BLaER1 treated with 17β-estradiol and CSF1 and Interleukin-3, amounts not matched to agents 10 nM and 100 nM (cell line): Measurements from ENCODE around the gene AJM1.

Experiments
- H3K27ac ChIP-seq, 11 experiments: shearing (Covaris generic); formaldehyde crosslinking; 2 replicates each; pipeline ENCODE4 v1.8.1; 2022
- H3K27me3 ChIP-seq, 11 experiments: shearing (Covaris generic); formaldehyde crosslinking; 2 replicates each; pipeline ENCODE4 v1.8.1; 2022
- H3K36me3 ChIP-seq, 11 experiments: shearing (Covaris generic); formaldehyde crosslinking; 2 replicates each; pipeline ENCODE4 v1.8.1; 2022
- H3K4me1 ChIP-seq, 10 experiments: shearing (Covaris generic); formaldehyde crosslinking; 2 replicates each; pipeline ENCODE4 v1.8.1; 2022
- H3K4me2 ChIP-seq, 11 experiments: shearing (Covaris generic); formaldehyde crosslinking; 2 replicates each; pipeline ENCODE4 v1.8.1; 2022
- H3K4me3 ChIP-seq, 10 experiments: shearing (Covaris generic); formaldehyde crosslinking; 2 replicates each; pipeline ENCODE4 v1.8.1; 2022
- H3K9ac ChIP-seq, 11 experiments: shearing (Covaris generic); formaldehyde crosslinking; 2 replicates each; pipeline ENCODE4 v1.8.1; 2022
- H3K9me3 ChIP-seq, 11 experiments: shearing (Covaris generic); formaldehyde crosslinking; replicated peaks in 1 of 11; 2 replicates each; pipeline ENCODE4 v1.8.1; 2022
- H4K20me1 ChIP-seq, 11 experiments: shearing (Covaris generic); formaldehyde crosslinking; 2 replicates each; pipeline ENCODE4 v1.8.1; 2022
- Cebpa-rat ChIP-seq, 11 experiments: shearing (Covaris generic); IDR thresholded peaks; 2 replicates each; pipeline ENCODE4 v1.8.1; 2022

AJM1 gene

DNA sequence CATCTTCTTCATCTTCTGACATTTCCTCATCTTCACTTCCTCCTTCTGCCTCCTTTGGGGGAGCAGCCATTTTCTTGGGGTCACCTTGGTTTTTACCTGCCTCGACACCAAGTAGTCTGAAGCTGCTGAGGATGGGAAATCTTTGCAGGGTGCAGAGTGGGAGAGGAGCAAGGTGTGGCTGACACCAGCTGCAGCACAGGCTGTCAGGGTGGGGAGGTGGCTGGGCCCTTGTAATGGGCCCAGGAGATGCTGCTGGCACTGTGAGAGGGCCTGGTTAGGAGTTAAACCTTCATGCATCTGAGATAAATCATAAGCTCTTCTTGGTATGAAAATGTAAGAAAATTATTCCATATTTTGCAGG, 26.9 kb upstream of the AJM1 start:
- Histone ChIP-seq H3K4me1 (peaks cover 7 to 39% (median 22%) of the 10 kb centered on the region in 10 experiments), H3K27me3 (no peaks in the 10 kb centered on the region), H3K9ac (peak overlapping the region in 3 of 11 experiments; percentile 5 to 36 (median 5); a peak in 1 of 22 replicates), H3K36me3 (peaks cover 46 to 98% (median 84%) of the 10 kb centered on the region in 11 experiments), H4K20me1 (peaks cover 30 to 98% (median 81%) of the 10 kb centered on the region in 11 experiments; a peak in 21 of 22 replicates), H3K9me3 (no peaks in the 10 kb centered on the region), H3K4me2 (no peak overlapping the region), H3K4me3 (no peak overlapping the region), H3K27ac (no peak overlapping the region)
- TF ChIP-seq Cebpa-rat (IDR thresholded peaks at IDR 0.05): no peak

DNA sequence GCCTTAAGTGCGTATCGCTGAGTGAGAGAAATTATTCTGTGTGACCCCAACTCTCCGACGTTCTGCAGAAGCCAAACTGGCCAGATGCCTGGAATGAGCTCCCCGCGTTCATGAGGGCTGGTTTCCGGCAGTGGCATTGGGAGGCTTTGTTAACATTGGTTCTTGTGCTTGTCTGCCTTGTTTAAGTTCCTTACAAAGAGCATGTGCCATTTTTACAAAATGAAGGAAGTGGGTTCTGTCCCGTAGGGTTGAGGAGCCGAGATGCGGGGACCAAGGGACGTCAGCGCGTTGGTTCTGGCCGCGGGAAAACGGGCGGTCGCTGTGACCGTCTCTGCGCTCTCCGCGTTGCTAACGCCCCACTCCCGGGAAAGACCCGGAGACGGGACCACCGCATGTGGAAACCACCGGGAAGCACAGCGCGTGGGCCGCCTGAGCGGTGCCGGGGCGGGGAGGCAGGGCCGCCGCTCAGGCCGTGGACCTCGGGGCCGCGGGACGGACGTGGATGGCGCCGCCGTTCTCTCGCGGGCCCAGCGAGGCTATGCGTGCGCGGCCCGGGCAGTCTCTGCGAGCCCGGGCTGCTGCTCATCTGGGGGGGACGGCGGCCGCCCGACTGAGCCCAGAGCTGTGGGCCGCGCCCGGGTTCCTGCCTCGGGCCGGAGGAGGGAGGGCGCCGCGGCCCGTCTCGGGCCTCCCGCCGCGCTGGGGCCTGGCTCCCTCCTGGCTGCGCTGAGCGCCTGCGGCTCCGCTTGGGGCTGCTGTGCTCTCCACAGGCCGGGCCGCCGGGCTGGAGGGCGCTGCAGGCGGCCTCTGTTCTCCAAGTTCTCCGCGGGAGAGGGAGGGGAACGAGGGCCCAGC, 21.1 kb upstream of the AJM1 start:
- no peaks in the 10 kb centered on the region for H3K9me3 ChIP-seq
- H3K27ac ChIP-seq: no peak overlapping the region
- H3K27me3 ChIP-seq: no peaks in the 10 kb centered on the region
- no peak overlapping the region for H3K4me2 ChIP-seq
- peaks cover 21 to 94% (median 74%) of the 10 kb centered on the region in 11 experiments; a peak in 21 of 22 replicates for H4K20me1 ChIP-seq
- no peak overlapping the region for H3K9ac ChIP-seq
- peaks cover 44 to 94% (median 77%) of the 10 kb centered on the region in 11 experiments for H3K36me3 ChIP-seq
- H3K4me3 ChIP-seq: no peak overlapping the region
- no peak for TF ChIP-seq Cebpa-rat (IDR thresholded peaks at IDR 0.05)
- H3K4me1 ChIP-seq: no peaks in the 10 kb centered on the region

GRCh38 chr9:136821826-136822544, 20.3 kb upstream of the AJM1 start:
- H4K20me1 ChIP-seq: peaks cover 21 to 94% (median 81%) of the 10 kb centered on the region in 11 experiments; a peak in 21 of 22 replicates
- H3K27me3 ChIP-seq: no peaks in the 10 kb centered on the region
- TF ChIP-seq Cebpa-rat (IDR thresholded peaks at IDR 0.05): no peak
- no peak overlapping the region for H3K4me3 ChIP-seq
- no peak overlapping the region for H3K4me2 ChIP-seq
- peaks cover 51 to 94% (median 78%) of the 10 kb centered on the region in 11 experiments for H3K36me3 ChIP-seq
- H3K9ac ChIP-seq: no peak overlapping the region
- H3K4me1 ChIP-seq: no peaks in the 10 kb centered on the region
- no peaks in the 10 kb centered on the region for H3K9me3 ChIP-seq
- no peak overlapping the region for H3K27ac ChIP-seq

DNA sequence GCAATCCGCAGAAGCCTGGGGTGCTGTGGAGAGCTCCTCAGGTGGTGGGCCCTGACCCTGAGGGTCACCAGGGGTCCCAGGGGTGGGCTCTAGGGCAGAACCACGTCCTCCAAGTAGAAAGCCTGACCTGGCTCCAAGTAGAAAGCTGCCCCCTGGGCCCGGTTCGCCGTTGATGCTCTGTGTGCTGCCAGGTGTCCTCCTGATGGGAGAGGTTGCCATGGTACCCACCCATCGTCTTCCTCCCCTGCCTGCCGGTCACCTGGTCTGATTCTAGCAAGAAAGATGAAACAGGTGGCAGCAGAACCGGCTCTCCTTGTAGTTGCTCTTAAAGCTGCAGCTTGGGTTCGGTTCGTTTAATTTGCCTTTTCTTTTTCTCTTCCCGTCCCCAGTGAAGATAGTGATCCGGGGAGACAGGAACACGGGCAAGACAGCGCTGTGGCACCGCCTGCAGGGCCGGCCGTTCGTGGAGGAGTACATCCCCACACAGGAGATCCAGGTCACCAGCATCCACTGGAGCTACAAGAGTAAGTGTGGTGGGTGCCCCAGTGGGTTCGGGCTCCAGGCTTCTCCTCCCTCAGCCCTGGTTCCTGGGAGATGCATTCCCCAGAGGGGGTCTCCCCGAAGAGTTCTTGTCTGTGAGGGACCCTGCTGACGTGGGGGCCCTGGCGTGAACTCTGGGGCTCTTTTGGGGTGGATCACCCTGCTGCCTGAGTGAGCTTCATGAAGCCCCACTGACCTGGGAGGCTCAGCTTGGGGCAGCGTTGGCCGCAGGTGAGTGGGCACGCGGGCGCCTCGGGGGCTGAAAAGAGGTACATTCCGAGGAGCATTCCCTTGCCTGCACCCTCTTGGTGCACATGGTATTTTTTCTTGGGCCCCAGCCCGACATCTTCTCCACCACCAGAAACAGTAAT, 18.9 kb upstream of the AJM1 start:
- Histone ChIP-seq H3K9me3 (no peaks in the 10 kb centered on the region), H3K4me1 (no peaks in the 10 kb centered on the region), H3K4me3 (no peak overlapping the region), H3K9ac (peak overlapping the region in 1 of 11 experiments; percentile 24; a peak in 1 of 22 replicates), H3K27me3 (no peaks in the 10 kb centered on the region), H3K27ac (no peak overlapping the region), H4K20me1 (peaks cover 21 to 94% (median 79%) of the 10 kb centered on the region in 11 experiments; a peak in 21 of 22 replicates), H3K36me3 (peaks cover 58 to 94% (median 81%) of the 10 kb centered on the region in 11 experiments), H3K4me2 (no peak overlapping the region)
- TF ChIP-seq Cebpa-rat (IDR thresholded peaks at IDR 0.05): no peak

GRCh38 chr9:136824496-136825225, 17.6 kb upstream of the AJM1 start:
- Histone ChIP-seq H3K4me3 (no peak overlapping the region), H3K36me3 (peaks cover 71 to 97% (median 87%) of the 10 kb centered on the region in 11 experiments)

GRCh38 chr9:136825295-136826187, 16.7 kb upstream of the AJM1 start:
- no peak overlapping the region for H3K4me2 ChIP-seq
- H3K27ac ChIP-seq: no peak overlapping the region
- H3K4me1 ChIP-seq: no peaks in the 10 kb centered on the region
- H3K9me3 ChIP-seq: no peaks in the 10 kb centered on the region
- H4K20me1 ChIP-seq: peaks cover 21 to 99% (median 77%) of the 10 kb centered on the region in 11 experiments; a peak in 21 of 22 replicates
- H3K36me3 ChIP-seq: peaks cover 77 to 97% (median 90%) of the 10 kb centered on the region in 11 experiments
- H3K9ac ChIP-seq: no peak overlapping the region
- no peak overlapping the region for H3K4me3 ChIP-seq
- no peak for TF ChIP-seq Cebpa-rat (IDR thresholded peaks at IDR 0.05)
- H3K27me3 ChIP-seq: no peaks in the 10 kb centered on the region

More at GRCh38 chr9:136824496-136825225, 17.6 kb upstream of the AJM1 start:
- H3K27me3 ChIP-seq: no peaks in the 10 kb centered on the region
- H3K4me2 ChIP-seq: no peak overlapping the region
- no peak overlapping the region; a peak in 1 of 22 replicates for H3K9ac ChIP-seq
- no peaks in the 10 kb centered on the region for H3K4me1 ChIP-seq
- TF ChIP-seq Cebpa-rat (IDR thresholded peaks at IDR 0.05): no peak
- peaks cover 21 to 99% (median 77%) of the 10 kb centered on the region in 11 experiments; a peak in 21 of 22 replicates for H4K20me1 ChIP-seq
- H3K27ac ChIP-seq: no peak overlapping the region
- no peaks in the 10 kb centered on the region for H3K9me3 ChIP-seq

- H3K4me3 ChIP-seq: no peak overlapping the region
Observed at GRCh38 chr9:136826188-136826541, 16.1 kb upstream of the AJM1 start.

More at GRCh38 chr9:136826188-136826541, 16.1 kb upstream of the AJM1 start:
- Histone ChIP-seq H3K9ac (no peak overlapping the region), H3K27me3 (no peaks in the 10 kb centered on the region), H3K4me2 (no peak overlapping the region), H3K9me3 (no peaks in the 10 kb centered on the region), H3K36me3 (peaks cover 79 to 97% (median 91%) of the 10 kb centered on the region in 11 experiments), H4K20me1 (peaks cover 16 to 99% (median 77%) of the 10 kb centered on the region in 11 experiments; a peak in 21 of 22 replicates), H3K4me1 (no peaks in the 10 kb centered on the region), H3K27ac (no peak overlapping the region)
- TF ChIP-seq Cebpa-rat (IDR thresholded peaks at IDR 0.05): no peak
